ENCODE data around the gene ATP6V0A1.

ATP6V0A1 gene

DNA sequence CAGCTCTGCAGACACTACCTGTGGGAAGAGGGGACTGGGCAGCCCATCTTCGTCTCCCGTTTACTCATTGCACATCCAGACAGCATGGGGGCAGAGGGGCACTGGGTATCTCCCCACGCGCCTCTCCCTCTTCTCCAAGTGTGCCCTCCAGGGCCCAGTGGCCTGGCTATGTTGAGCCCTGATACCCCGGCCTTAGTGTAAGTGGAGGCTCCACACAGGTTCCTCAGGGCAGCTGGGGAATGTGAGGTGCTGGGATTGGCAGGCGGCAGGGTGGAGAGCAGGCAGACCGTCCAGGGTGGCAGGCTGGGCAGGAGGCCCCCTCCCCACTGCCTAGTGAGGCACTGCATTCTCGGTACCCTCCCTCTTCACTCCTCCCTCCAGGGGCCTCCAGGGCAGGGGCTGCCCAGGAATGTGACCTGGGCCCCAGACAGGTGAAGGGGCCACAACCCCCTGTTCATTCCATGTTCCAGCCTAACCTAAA lies 64.2 kb downstream of the ATP6V0A1 start:
- TF ChIP-seq, protein P1, sequence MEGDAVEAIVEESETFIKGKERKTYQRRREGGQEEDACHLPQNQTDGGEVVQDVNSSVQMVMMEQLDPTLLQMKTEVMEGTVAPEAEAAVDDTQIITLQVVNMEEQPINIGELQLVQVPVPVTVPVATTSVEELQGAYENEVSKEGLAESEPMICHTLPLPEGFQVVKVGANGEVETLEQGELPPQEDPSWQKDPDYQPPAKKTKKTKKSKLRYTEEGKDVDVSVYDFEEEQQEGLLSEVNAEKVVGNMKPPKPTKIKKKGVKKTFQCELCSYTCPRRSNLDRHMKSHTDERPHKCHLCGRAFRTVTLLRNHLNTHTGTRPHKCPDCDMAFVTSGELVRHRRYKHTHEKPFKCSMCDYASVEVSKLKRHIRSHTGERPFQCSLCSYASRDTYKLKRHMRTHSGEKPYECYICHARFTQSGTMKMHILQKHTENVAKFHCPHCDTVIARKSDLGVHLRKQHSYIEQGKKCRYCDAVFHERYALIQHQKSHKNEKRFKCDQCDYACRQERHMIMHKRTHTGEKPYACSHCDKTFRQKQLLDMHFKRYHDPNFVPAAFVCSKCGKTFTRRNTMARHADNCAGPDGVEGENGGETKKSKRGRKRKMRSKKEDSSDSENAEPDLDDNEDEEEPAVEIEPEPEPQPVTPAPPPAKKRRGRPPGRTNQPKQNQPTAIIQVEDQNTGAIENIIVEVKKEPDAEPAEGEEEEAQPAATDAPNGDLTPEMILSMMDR (IDR thresholded peaks at IDR 0.05) = no peak
- TF ChIP-seq ZFX (IDR thresholded peaks at IDR 0.05; ENCODE audit: borderline replicate concordance) = no peak
- H3K27ac ChIP-seq = no peak overlapping the region

DNA sequence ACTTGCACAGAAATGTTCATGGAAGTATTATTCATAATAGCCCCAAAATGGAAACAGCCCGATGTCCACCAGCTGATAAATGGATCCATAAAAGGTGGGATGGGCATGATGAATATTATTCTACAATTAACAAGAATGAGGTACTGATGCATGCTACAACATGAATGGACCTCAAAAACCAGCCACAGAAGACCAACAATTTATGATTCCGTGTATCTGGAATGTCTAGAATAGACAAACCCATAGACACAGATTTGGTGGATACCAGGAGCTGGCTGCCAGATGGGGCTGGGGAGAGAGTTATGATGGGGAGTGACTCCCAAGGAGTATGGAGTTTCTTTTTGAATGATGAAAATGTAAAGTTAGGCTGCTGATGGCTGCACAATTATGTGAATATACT lies 66.5 kb downstream of the ATP6V0A1 start:
- H3K27ac ChIP-seq = no peak overlapping the region
- no peak for TF ChIP-seq ZFX (IDR thresholded peaks at IDR 0.05; ENCODE audit: borderline replicate concordance)
- TF ChIP-seq, protein P1 (IDR thresholded peaks at IDR 0.05) = no peak

DNA sequence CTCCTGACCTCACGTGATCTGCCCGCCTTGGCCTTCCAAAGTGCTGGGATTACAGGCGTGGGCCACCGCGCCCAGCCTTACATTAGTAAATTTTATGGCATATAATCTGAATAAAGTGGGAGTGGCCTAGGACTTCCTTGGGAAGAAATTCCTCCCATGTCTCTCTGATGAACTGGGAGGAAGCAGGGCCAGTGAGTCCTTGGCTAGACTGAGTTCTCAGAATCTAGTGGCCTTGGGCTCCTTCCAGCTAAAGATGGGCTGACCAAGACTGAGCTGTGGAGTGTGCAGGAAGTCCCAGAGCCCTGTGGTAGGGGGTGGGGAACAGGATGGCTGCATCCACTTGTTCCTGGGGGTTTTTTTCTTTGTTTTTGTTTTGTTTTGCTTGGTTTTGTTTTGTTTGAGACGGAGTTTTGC lies 67.4 kb downstream of the ATP6V0A1 start:
- H3K27ac ChIP-seq = no peak overlapping the region
- TF ChIP-seq, protein P1 (IDR thresholded peaks at IDR 0.05) = no peak
- no peak for TF ChIP-seq ZFX (IDR thresholded peaks at IDR 0.05; ENCODE audit: borderline replicate concordance)

DNA sequence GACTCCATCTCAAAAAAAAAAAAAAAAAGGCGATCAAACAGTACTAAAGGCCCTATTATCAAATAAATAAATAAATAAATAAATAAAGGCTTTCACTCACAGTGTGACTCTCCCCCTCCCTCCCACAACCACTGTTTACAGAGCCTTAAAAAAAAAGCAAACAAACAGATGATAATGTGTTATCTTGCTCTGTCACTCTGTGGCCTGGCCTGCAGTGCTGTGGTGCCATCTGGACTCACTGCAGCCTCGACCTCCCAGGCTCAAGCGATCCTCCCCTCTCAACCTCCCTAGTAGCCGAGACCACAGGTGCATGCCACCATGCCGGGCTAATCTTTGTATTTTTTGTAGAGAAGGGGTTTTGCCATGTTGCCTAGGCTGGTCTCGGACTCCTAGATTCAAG lies 69.3 kb downstream of the ATP6V0A1 start:
- no peak for TF ChIP-seq ZFX (IDR thresholded peaks at IDR 0.05; ENCODE audit: borderline replicate concordance)
- TF ChIP-seq, protein P1 (IDR thresholded peaks at IDR 0.05) = no peak
- no peak overlapping the region for H3K27ac ChIP-seq

DNA sequence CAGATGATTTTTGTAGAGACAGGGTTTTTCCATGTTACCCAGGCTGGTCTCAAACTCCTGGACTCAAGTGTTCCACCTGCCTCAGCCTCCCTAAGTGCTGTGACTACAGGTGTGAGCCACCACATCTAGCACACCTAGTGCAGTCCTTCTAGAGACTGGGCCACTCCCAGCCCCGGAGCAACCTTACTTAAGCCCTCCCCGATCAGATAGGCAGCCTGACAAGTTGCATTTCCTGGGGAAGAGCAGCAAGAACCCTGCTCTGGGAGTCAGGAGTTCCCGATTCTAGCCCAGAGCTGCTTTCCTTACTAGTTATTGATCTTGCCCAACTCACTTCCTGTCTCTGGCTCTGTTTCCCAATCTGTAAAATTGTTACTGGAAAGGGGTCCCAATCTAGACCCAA lies 70.4 kb downstream of the ATP6V0A1 start:
- H3K27ac ChIP-seq = no peak overlapping the region
- TF ChIP-seq ZFX (IDR thresholded peaks at IDR 0.05; ENCODE audit: borderline replicate concordance) = no peak
- TF ChIP-seq, protein P1 (IDR thresholded peaks at IDR 0.05) = no peak

DNA sequence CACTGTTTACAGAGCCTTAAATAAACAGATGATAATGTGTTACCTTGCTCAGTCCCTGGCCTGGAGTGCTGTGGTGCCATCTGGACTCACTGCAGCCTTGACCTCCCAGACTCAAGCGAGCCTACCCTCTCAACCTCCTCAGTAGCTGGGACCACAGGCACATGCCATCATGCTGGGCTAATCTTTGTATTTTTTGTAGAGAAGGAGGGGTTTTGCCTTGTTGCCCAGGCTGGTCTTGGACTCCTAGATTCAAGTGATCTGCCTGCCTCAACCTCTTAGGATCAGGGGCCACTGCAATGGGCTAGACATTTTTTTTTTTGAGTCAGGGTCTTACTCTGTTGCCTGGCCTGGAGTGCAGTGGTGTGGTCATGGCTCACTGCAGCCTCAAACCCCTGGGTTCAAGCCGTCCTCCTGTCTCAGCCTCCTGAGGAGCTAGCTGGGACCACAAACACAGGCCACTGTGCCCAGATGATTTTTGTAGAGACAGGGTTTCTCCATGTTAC lies 72.3 kb downstream of the ATP6V0A1 start:
- peak overlapping the region; percentile 45 for H3K27ac ChIP-seq
- TF ChIP-seq, protein P1 (IDR thresholded peaks at IDR 0.05) = no peak
- TF ChIP-seq ZFX (IDR thresholded peaks at IDR 0.05; ENCODE audit: borderline replicate concordance) = no peak

DNA sequence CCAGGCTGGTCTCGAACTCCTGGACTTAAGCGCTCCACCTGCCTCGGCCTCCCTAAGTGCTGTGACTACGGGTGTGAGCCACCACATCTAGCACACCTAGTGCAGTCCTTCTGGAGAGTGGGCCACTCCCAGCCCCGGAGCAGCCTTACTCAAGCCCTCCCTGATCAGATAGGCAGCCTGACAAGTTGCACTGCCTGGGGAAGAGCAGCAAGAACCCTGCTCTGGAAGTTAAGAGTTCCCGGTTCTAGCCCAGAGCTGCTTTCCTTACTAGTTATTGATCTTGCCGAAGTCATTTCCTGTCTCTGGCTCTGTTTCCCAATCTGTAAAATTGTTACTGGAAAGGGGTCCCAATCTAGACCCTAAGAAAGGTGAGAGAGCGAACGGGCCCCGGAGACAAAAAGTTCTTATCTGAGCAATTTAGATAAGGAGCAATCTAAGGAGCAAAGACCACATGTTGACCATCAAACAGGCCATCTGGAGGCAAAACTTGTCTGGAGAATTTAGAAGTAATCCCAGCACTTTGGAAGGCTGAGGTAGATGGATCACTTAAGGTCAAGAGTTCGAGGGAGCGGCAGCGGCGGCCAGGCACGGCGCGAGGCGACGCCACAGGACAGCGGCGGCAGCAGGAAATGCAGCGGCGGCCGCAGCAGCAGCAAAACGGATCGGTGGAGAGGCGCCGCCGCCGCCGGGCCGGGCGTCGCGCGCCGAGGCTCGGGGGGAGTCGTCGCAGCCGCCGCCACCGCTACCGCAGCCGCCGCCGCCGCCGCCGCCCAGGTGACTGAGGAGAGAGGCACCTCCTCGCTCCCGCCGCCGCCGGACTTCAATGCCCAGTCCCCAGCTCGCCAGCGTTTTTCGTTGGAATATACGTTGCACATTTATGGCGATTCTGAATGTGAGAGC lies 73.0 kb downstream of the ATP6V0A1 start:
- H3K27ac ChIP-seq = peak overlapping the region; percentile 65
- TF ChIP-seq ZFX (IDR thresholded peaks at IDR 0.05; ENCODE audit: borderline replicate concordance) = no peak
- TF ChIP-seq, protein P1 (IDR thresholded peaks at IDR 0.05) = peak; percentile 70

Data from 22Rv1 (cell line).